HEK293 (cell line): ENCODE measurements around the gene KCNQ1.

Source experiments
- CTCF ChIA-PET: fragments of 350-600 bp; formaldehyde crosslinking; extraction: SDS; loops from one replicate; lab custom pipeline; 2021; ENCODE audit warnings: antibody characterized with exemption; lab: Yijun Ruan, JAX
- POLR2A ChIA-PET: fragments of 300-600 bp; formaldehyde crosslinking; extraction: SDS; loops from one replicate; lab custom pipeline; 2020; ENCODE audit warnings: antibody characterized with exemption, inconsistent platforms; lab: Yijun Ruan, JAX
- H3K27ac ChIP-seq: fragments of 200-500 bp; sonication (Bioruptor generic); 2 replicates; pipeline ENCODE4 v1.5.1; 2014; ENCODE audit warnings: low read depth, low read length, control low read depth, inconsistent platforms; ENCODE audit errors: extremely low read depth
- H3K36me3 ChIP-seq, 2 experiments: fragments of 200-500 bp in 1 of 2; sonication (Bioruptor generic) in 1 of 2; 1 replicate in 1 of 2; 2 replicates in 1 of 2; pipeline ENCODE4 v1.5.1; 2014 to 2017; ENCODE audit warnings: inconsistent platforms in 2 of 2, low read length in 2 of 2; ENCODE audit not compliant: control insufficient read depth in 2 of 2, insufficient read depth in 1 of 2
- H3K4me1 ChIP-seq: fragments of 200-500 bp; sonication (Bioruptor generic); 2 replicates; pipeline ENCODE4 v1.5.1; 2014; ENCODE audit warnings: mild to moderate bottlenecking, low read length, inconsistent platforms; ENCODE audit not compliant: control insufficient read depth, insufficient read depth
- H3K4me3 ChIP-seq: 2 replicates; pipeline ENCODE4 v1.5.1; 2011; ENCODE audit warnings: low read depth, mild to moderate bottlenecking, control low read depth, low read length, moderate library complexity
- H3K9me3 ChIP-seq: fragments of 200-500 bp; sonication (Bioruptor generic); 2 replicates; pipeline ENCODE4 v1.5.1; 2014; ENCODE audit warnings: low read depth, low read length, inconsistent platforms; ENCODE audit not compliant: control insufficient read depth, insufficient read depth
- BCL11A ChIP-seq: fragments of 450-650 bp; formaldehyde crosslinking; IDR thresholded peaks from 2 replicates; pipeline ENCODE4 v1.5.1; 2016; ENCODE audit warnings: low read depth, missing biosample characterization, missing genetic modification characterization
- BCL11B ChIP-seq: fragments of 450-650 bp; formaldehyde crosslinking; IDR thresholded peaks from 2 replicates; pipeline ENCODE4 v1.5.1; 2016; ENCODE audit warnings: low read depth, missing biosample characterization, missing genetic modification characterization
- EGR2 ChIP-seq: fragments of 450-650 bp; formaldehyde crosslinking; IDR thresholded peaks from 2 replicates; pipeline ENCODE4 v1.5.1; 2016; ENCODE audit warnings: low read depth, missing biosample characterization, missing genetic modification characterization
- PRDM4 ChIP-seq: fragments of 450-650 bp; formaldehyde crosslinking; IDR thresholded peaks from 2 replicates; pipeline ENCODE4 v1.5.1; 2017; ENCODE audit warnings: missing biosample characterization, missing genetic modification characterization
- PRDM6 ChIP-seq: fragments of 450-650 bp; formaldehyde crosslinking; IDR thresholded peaks from 2 replicates; pipeline ENCODE4 v1.5.1; 2017; ENCODE audit warnings: missing biosample characterization, missing genetic modification characterization
- ZBTB7A ChIP-seq: fragments of 450-650 bp; formaldehyde crosslinking; IDR thresholded peaks from 2 replicates; pipeline ENCODE4 v1.5.1; 2016; ENCODE audit warnings: low read depth, missing biosample characterization, missing genetic modification characterization
- ZFP69B ChIP-seq: fragments of 450-650 bp; formaldehyde crosslinking; IDR thresholded peaks from 2 replicates; pipeline ENCODE4 v1.5.1; 2016; ENCODE audit warnings: missing biosample characterization, missing genetic modification characterization
- ZNF140 ChIP-seq: fragments of 450-650 bp; formaldehyde crosslinking; IDR thresholded peaks from 2 replicates; pipeline ENCODE4 v1.5.1; 2016; ENCODE audit warnings: missing biosample characterization, missing genetic modification characterization
- ZNF169 ChIP-seq: fragments of 450-650 bp; formaldehyde crosslinking; IDR thresholded peaks from 2 replicates; pipeline ENCODE4 v1.5.1; 2016; ENCODE audit warnings: missing biosample characterization, missing genetic modification characterization
- ZNF23 ChIP-seq: fragments of 450-650 bp; formaldehyde crosslinking; IDR thresholded peaks from 2 replicates; pipeline ENCODE4 v1.5.1; 2016; ENCODE audit warnings: missing biosample characterization, missing genetic modification characterization, borderline replicate concordance
- ZNF311 ChIP-seq: fragments of 450-650 bp; formaldehyde crosslinking; IDR thresholded peaks from 2 replicates; pipeline ENCODE4 v1.5.1; 2017; ENCODE audit warnings: missing biosample characterization, missing genetic modification characterization, borderline replicate concordance
- ZNF544 ChIP-seq: fragments of 450-650 bp; formaldehyde crosslinking; IDR thresholded peaks from 2 replicates; pipeline ENCODE4 v1.5.0; 2017; ENCODE audit warnings: missing biosample characterization, missing genetic modification characterization
- ZNF549 ChIP-seq: fragments of 450-650 bp; IDR thresholded peaks from 2 replicates; pipeline ENCODE4 v1.5.1; 2018; ENCODE audit warnings: missing biosample characterization, missing genetic modification characterization, mild to moderate bottlenecking, inconsistent platforms, moderate library complexity
- ZNF610 ChIP-seq: fragments of 450-650 bp; formaldehyde crosslinking; IDR thresholded peaks from 2 replicates; pipeline ENCODE4 v1.5.1; 2016; ENCODE audit warnings: missing biosample characterization, missing genetic modification characterization, borderline replicate concordance
- ZNF704 ChIP-seq: fragments of 450-650 bp; formaldehyde crosslinking; IDR thresholded peaks from 2 replicates; pipeline ENCODE4 v1.5.1; 2016; ENCODE audit warnings: missing biosample characterization, missing genetic modification characterization
- ZNF785 ChIP-seq: fragments of 450-650 bp; formaldehyde crosslinking; IDR thresholded peaks from 2 replicates; pipeline ENCODE4 v1.5.1; 2016; ENCODE audit warnings: missing biosample characterization, missing genetic modification characterization

The KCNQ1 gene

GRCh38 chr11:2816941-2817421, 372.2 kb downstream of the KCNQ1 start:
- ChIA-PET POLR2A (no interaction called here), CTCF (interaction anchor here (1.0 kb wide), 1 partner anchor 71 kb away, joined by 3 read pairs; no protein-coding TSS in a partner anchor)
- TF ChIP-seq EGR2 (tag by site-specific recombination): no peak
- TF ChIP-seq PRDM4 (tag by site-specific recombination): no peak
- TF ChIP-seq ZNF23 (tag by site-specific recombination): no peak
- TF ChIP-seq BCL11B: no peak
- no peaks in the 10 kb centered on the region for H3K36me3 ChIP-seq
- H3K27ac ChIP-seq: no peak overlapping the region
- no peaks in the 10 kb centered on the region for H3K4me1 ChIP-seq
- no peaks in the 10 kb centered on the region for H3K9me3 ChIP-seq
- no peak overlapping the region for H3K4me3 ChIP-seq

- H3K4me1 ChIP-seq: no peaks in the 10 kb centered on the region
- no peak overlapping the region for H3K4me3 ChIP-seq
- H3K27ac ChIP-seq: no peak overlapping the region
- POLR2A ChIA-PET: no interaction called here
- no peaks in the 10 kb centered on the region for H3K9me3 ChIP-seq
- TF ChIP-seq ZNF610 (tag by site-specific recombination) (no peak), ZNF704 (tag by site-specific recombination) (no peak)
- CTCF ChIA-PET: interaction anchor here (0.6 to 1.0 kb wide), 2 partner anchors 70 to 84 kb away, joined by 3 read pairs; a partner anchor contains a TSS
- no peaks in the 10 kb centered on the region for H3K36me3 ChIP-seq
Observed at GRCh38 chr11:2817431-2817830, 372.6 kb downstream of the KCNQ1 start.

GRCh38 chr11:2818021-2818420, 373.2 kb downstream of the KCNQ1 start:
- POLR2A ChIA-PET: no interaction called here
- no peak overlapping the region for H3K4me3 ChIP-seq
- TF ChIP-seq ZNF169 (tag by site-specific recombination) (no peak), ZNF140 (tag by site-specific recombination) (no peak), ZNF785 (no peak), ZNF549 (tag by site-specific recombination) (no peak), ZNF544 (tag by site-specific recombination) (no peak), ZFP69B (tag by site-specific recombination) (no peak), PRDM6 (tag by site-specific recombination) (no peak), ZBTB7A (tag by site-specific recombination) (no peak), ZNF311 (tag by site-specific recombination) (no peak), BCL11A (tag by site-specific recombination) (no peak)
- CTCF ChIA-PET: interaction anchor here (0.6 kb wide), 1 partner anchor 84 kb away, joined by 3 read pairs; a partner anchor contains a TSS
- H3K36me3 ChIP-seq: no peaks in the 10 kb centered on the region
- H3K9me3 ChIP-seq: no peaks in the 10 kb centered on the region
- no peak overlapping the region for H3K27ac ChIP-seq
- H3K4me1 ChIP-seq: no peaks in the 10 kb centered on the region
